ENCODE measurements around the gene LRRC55.
"Not testable (repeated sequence)": the region's sequence is repeated elsewhere in the genome, so short reads cannot be mapped to it uniquely, and the experiment has no call there.

Gene LRRC55

GRCh38 chr11:57162179-57162898, 19.4 kb upstream of the LRRC55 start:
- no peak for DNase-seq

- no peak for DNase-seq
Observed at GRCh38 chr11:57163160-57163868, 18.4 kb upstream of the LRRC55 start.

GRCh38 chr11:57164317-57164716, 17.4 kb upstream of the LRRC55 start:
- DNase-seq: no peak

GRCh38 chr11:57167125-57167846, 14.5 kb upstream of the LRRC55 start:
- DNase-seq: no peak

- DNase-seq: not testable (repeated sequence)
Observed at GRCh38 chr11:57169732-57170313, 11.9 kb upstream of the LRRC55 start.

- no peak for DNase-seq
Observed at GRCh38 chr11:57172031-57172430, 9.7 kb upstream of the LRRC55 start.

- DNase-seq: no peak
Observed at GRCh38 chr11:57174656-57175055, 7.1 kb upstream of the LRRC55 start.

- no peak for DNase-seq
Observed at GRCh38 chr11:57175478-57175877, 6.3 kb upstream of the LRRC55 start.

- no peak for DNase-seq
Observed at GRCh38 chr11:57178334-57178733, 3.4 kb upstream of the LRRC55 start.

GRCh38 chr11:57179681-57180080, 2.1 kb upstream of the LRRC55 start:
- DNase-seq: no peak

- DNase-seq: no peak
Observed at GRCh38 chr11:57180081-57180561, 1.6 kb upstream of the LRRC55 start.

GRCh38 chr11:57180964-57181363, 789 bp upstream of the LRRC55 start:
- DNase-seq: no peak

- DNase-seq: no peak
Observed at GRCh38 chr11:57182896-57183295, 1.1 kb downstream of the LRRC55 start.

GRCh38 chr11:57190548-57190947, 8.8 kb downstream of the LRRC55 start:
- no peak for DNase-seq

- DNase-seq: no peak
Observed at GRCh38 chr11:57191311-57192219, 9.8 kb downstream of the LRRC55 start.

- DNase-seq: no peak
Observed at GRCh38 chr11:57192316-57192715, 10.6 kb downstream of the LRRC55 start.

GRCh38 chr11:57196596-57196995, 14.8 kb downstream of the LRRC55 start:
- no peak for DNase-seq

- no peak for DNase-seq
Observed at GRCh38 chr11:57197762-57198161, 16.0 kb downstream of the LRRC55 start.

- no peak for DNase-seq
Observed at GRCh38 chr11:57199330-57199729, 17.6 kb downstream of the LRRC55 start.

- no peak for DNase-seq
Observed at GRCh38 chr11:57200917-57201316, 19.2 kb downstream of the LRRC55 start.

GRCh38 chr11:57202281-57202680, 20.5 kb downstream of the LRRC55 start:
- DNase-seq: no peak

GRCh38 chr11:57203359-57203758, 21.6 kb downstream of the LRRC55 start:
- DNase-seq: no peak

Measured in activated CD4-positive, alpha-beta T cell treated with anti-CD3 and anti-CD28 coated beads, Interleukin-2, amount 50 U/mL, for 48 hours (primary cell).